ENCODE results near the gene CDC42BPG.

Gene CDC42BPG

DNA sequence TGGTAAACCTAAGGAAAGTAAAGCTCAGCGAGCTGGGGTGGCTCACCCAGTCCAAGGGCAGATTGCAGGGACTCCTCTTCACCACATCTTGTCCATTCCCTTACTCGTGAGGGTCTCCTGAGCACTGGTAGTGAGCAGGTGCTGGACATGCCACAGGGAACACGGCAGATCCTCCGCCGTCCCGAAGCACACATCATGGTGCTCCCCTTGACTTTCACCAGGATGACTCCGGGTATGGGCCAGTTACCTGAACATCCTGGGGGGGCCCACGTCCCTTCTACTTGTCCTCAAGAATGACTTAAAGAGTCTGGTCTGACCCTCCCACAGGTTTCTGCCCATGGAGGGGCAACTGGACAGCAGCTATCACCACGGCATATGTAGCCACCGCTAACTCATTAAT is 58.1 kb downstream of the CDC42BPG start:
- TF ChIP-seq, protein P1, sequence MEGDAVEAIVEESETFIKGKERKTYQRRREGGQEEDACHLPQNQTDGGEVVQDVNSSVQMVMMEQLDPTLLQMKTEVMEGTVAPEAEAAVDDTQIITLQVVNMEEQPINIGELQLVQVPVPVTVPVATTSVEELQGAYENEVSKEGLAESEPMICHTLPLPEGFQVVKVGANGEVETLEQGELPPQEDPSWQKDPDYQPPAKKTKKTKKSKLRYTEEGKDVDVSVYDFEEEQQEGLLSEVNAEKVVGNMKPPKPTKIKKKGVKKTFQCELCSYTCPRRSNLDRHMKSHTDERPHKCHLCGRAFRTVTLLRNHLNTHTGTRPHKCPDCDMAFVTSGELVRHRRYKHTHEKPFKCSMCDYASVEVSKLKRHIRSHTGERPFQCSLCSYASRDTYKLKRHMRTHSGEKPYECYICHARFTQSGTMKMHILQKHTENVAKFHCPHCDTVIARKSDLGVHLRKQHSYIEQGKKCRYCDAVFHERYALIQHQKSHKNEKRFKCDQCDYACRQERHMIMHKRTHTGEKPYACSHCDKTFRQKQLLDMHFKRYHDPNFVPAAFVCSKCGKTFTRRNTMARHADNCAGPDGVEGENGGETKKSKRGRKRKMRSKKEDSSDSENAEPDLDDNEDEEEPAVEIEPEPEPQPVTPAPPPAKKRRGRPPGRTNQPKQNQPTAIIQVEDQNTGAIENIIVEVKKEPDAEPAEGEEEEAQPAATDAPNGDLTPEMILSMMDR (IDR thresholded peaks at IDR 0.05; ENCODE audit: low read depth, low read length) = no peak
- no peak for TF ChIP-seq EZH2phosphoT487 (IDR thresholded peaks at IDR 0.05; ENCODE audit: low read depth)
- H3K4me3 ChIP-seq (ENCODE audit: low read length) = no peak overlapping the region
- H3K27me3 ChIP-seq (ENCODE audit: low read depth, low read length) = no peaks in the 10 kb centered on the region
- peaks cover 12% of the 10 kb centered on the region for H3K36me3 ChIP-seq (replicated peaks; ENCODE audit: low read depth, low read length)
- H4K20me1 ChIP-seq (ENCODE audit: insufficient read depth, low read length) = no peaks in the 10 kb centered on the region
- H2AFZ ChIP-seq (ENCODE audit: low read depth, low read length) = no peak overlapping the region
- no peaks in the 10 kb centered on the region for H3K9me3 ChIP-seq (ENCODE audit: insufficient read depth, low read length)
- H3K9ac ChIP-seq (ENCODE audit: low read length) = no peak overlapping the region
- no peak overlapping the region for H3K27ac ChIP-seq (ENCODE audit: low read length)
- H3K79me2 ChIP-seq (ENCODE audit: low read length) = no peaks in the 10 kb centered on the region
- no peaks in the 10 kb centered on the region for H3K4me1 ChIP-seq (ENCODE audit: low read length)
- H3K4me2 ChIP-seq (ENCODE audit: low read length) = no peak overlapping the region

DNA sequence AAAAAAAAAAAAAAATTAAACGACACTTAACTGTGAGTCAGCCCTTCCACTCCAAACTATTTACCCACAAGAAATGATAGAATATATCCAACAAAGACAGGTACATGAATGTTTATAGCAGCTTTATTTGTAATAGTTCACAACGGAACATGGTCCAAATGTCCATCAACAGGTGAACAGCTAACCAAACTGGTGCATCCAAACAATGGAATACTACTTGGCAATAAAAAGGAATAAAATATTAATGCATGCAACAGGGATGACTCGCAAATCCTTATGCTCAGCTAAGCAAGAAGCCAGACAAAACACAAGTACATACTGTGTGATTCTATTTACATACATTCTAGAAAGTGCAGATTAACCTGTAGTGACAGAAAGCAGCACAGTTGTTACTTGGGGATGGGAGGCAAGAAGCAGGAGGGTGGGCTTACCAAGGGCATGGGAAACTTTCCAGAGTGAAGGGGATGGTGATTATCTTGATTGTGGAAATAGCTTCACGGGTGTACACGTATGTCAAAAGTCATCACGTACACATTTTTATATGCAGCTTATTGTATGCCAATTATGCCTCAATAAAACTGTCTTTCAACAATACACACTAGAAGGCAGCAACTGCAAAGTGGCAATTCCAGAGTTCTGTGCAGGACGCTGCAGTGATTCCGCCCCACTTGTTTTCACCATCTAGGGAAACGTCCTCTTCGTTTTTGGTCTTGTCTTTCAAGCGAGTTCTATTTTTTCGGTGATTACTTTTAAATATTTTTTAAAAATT is 59.5 kb downstream of the CDC42BPG start:
- no peak overlapping the region for H3K27ac ChIP-seq (ENCODE audit: low read length)
- peaks cover 14% of the 10 kb centered on the region for H3K36me3 ChIP-seq (replicated peaks; ENCODE audit: low read depth, low read length)
- H2AFZ ChIP-seq (ENCODE audit: low read depth, low read length) = no peak overlapping the region
- H3K79me2 ChIP-seq (ENCODE audit: low read length) = no peaks in the 10 kb centered on the region
- no peaks in the 10 kb centered on the region for H3K27me3 ChIP-seq (ENCODE audit: low read depth, low read length)
- H3K9ac ChIP-seq (ENCODE audit: low read length) = no peak overlapping the region
- no peaks in the 10 kb centered on the region for H4K20me1 ChIP-seq (ENCODE audit: insufficient read depth, low read length)
- H3K9me3 ChIP-seq (ENCODE audit: insufficient read depth, low read length) = no peaks in the 10 kb centered on the region
- H3K4me2 ChIP-seq (ENCODE audit: low read length) = no peak overlapping the region
- peaks cover 3% of the 10 kb centered on the region for H3K4me1 ChIP-seq (ENCODE audit: low read length)
- TF ChIP-seq, protein P1 (IDR thresholded peaks at IDR 0.05; ENCODE audit: low read depth, low read length) = no peak
- no peak for TF ChIP-seq EZH2phosphoT487 (IDR thresholded peaks at IDR 0.05; ENCODE audit: low read depth)
- no peak overlapping the region for H3K4me3 ChIP-seq (ENCODE audit: low read length)

DNA sequence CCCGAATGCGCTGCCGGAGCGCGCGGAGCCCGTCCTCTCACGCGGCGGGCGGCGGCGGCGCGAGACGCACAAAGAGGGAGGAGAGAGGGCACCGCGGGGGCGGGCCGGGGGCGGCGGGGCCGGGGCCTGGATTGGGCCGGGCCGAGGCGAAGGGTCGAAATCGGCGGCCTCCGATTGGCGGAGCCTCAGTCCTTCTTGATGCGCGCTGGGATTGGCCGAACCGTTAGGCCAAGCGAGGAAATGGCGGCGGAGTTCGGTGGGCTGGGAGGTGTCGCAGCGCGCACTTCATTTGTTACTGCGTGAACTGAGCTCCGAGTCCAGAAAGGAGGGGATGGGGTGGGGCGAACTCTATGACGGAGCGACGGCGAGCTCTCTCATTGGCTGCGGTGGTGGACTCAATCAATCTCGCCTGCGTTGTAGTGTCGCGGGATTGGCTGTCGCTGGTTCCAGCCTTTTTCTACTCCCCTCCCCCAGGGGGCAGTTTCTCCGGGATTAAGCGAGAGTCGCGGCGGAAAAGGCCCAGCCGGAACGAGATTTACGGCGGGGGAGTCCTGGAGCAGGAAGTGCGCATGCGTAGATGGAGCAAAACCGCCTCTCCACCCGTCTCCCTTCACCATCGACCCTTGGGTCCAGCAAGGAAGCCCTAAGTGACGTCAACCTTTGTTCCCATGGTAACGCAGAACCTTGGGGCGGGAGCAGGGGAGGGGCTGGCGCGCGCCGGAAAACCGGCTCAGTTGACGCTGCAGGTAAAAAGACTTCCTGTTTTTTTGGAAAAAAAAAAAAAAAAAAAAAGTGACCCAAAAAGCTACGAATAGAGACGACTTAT is 65.8 kb downstream of the CDC42BPG start, which contains the start of gene SF1:
Gene SF1 (minus strand): TSS at position 70 of the 826 bp plus-strand sequence. CDS start 150 bp downstream, outside the sequence.
- peaks cover 41% of the 10 kb centered on the region for H3K4me1 ChIP-seq (ENCODE audit: low read length)
- peak within 1 kb of the TSS; percentile 95 for H3K9ac ChIP-seq (ENCODE audit: low read length)
- peak within 1 kb of the TSS; percentile 91 for H3K4me3 ChIP-seq (ENCODE audit: low read length)
- peak within 1 kb of the TSS; percentile 98 for H3K4me2 ChIP-seq (ENCODE audit: low read length)
- TF ChIP-seq, protein P1 (IDR thresholded peaks at IDR 0.05; ENCODE audit: low read depth, low read length) = no peak
- no peak for TF ChIP-seq EZH2phosphoT487 (IDR thresholded peaks at IDR 0.05; ENCODE audit: low read depth)
- no peaks in the 10 kb centered on the region for H3K9me3 ChIP-seq (ENCODE audit: insufficient read depth, low read length)
- H3K27ac ChIP-seq (ENCODE audit: low read length) = peak within 1 kb of the TSS; percentile 92
- H2AFZ ChIP-seq (ENCODE audit: low read depth, low read length) = peak within 1 kb of the TSS; percentile 61; the same call in 1 of the 2 replicates
- H3K27me3 ChIP-seq (ENCODE audit: low read depth, low read length) = no peaks in the 10 kb centered on the region
- H4K20me1 ChIP-seq (ENCODE audit: insufficient read depth, low read length) = peaks cover 37% of the 10 kb centered on the region
- peaks cover 52% of the 10 kb centered on the region for H3K79me2 ChIP-seq (ENCODE audit: low read length)
- peaks cover 40% of the 10 kb centered on the region for H3K36me3 ChIP-seq (replicated peaks; ENCODE audit: low read depth, low read length)

DNA sequence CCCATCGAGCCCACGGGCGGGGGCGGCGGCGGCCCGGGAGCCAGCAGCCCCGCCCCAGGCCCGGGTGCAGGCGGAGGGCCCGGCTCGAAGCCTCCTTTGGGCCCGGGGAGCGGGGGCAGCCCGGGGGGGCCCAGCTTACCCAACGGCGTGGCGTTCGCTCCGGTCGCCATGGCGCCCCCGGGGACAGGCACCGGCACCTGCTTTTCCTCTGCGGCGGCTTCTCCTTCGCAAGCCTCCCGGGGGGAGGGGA is 66.3 kb downstream of the CDC42BPG start:
- H3K4me2 ChIP-seq (ENCODE audit: low read length) = peak overlapping the region; percentile 40
- H3K9me3 ChIP-seq (ENCODE audit: insufficient read depth, low read length) = no peaks in the 10 kb centered on the region
- TF ChIP-seq, protein P1 (IDR thresholded peaks at IDR 0.05; ENCODE audit: low read depth, low read length) = no peak
- no peak for TF ChIP-seq EZH2phosphoT487 (IDR thresholded peaks at IDR 0.05; ENCODE audit: low read depth)
- peaks cover 57% of the 10 kb centered on the region for H3K79me2 ChIP-seq (ENCODE audit: low read length)
- H4K20me1 ChIP-seq (ENCODE audit: insufficient read depth, low read length) = peaks cover 42% of the 10 kb centered on the region
- H3K36me3 ChIP-seq (replicated peaks; ENCODE audit: low read depth, low read length) = peaks cover 46% of the 10 kb centered on the region
- H3K4me3 ChIP-seq (ENCODE audit: low read length) = peak overlapping the region; percentile 84
- H3K27me3 ChIP-seq (ENCODE audit: low read depth, low read length) = no peaks in the 10 kb centered on the region
- peak overlapping the region; percentile 92 for H3K27ac ChIP-seq (ENCODE audit: low read length)
- peaks cover 46% of the 10 kb centered on the region for H3K4me1 ChIP-seq (ENCODE audit: low read length)
- H3K9ac ChIP-seq (ENCODE audit: low read length) = peak overlapping the region; percentile 95
- no peak overlapping the region for H2AFZ ChIP-seq (ENCODE audit: low read depth, low read length)

All from OCI-LY3 (cell line).